Testis (tissue), 3 donors: ENCODE results near the gene LAMA1. TPM values are rescaled to one million over a fixed set of nuclear protein-coding genes. Genes with fewer than 3 reads are reported as not detected.

Source experiments
- DNase-seq: peaks from one replicate; pipeline ENCODE4 v3.0.0-alpha.2; 2019
- H3K27ac ChIP-seq, 2 donors: fragments of 200-600 bp; sonication (generic); one replicate each; pipeline ENCODE4 v1.5.1; 2019
- H3K27me3 ChIP-seq: fragments of 200-600 bp; sonication (generic); one replicate; pipeline ENCODE4 v1.5.1; 2019
- H3K36me3 ChIP-seq: fragments of 200-600 bp; sonication (generic); one replicate; pipeline ENCODE4 v1.5.1; 2017; ENCODE audit warnings: low read depth; ENCODE audit errors: missing control alignments
- H3K4me1 ChIP-seq: fragments of 200-600 bp; sonication (generic); one replicate; pipeline ENCODE4 v1.5.1; 2019
- H3K4me3 ChIP-seq, 2 donors: fragments of 200-600 bp; sonication (generic); one replicate each; pipeline ENCODE4 v1.5.1; 2017 to 2019
- H3K9me3 ChIP-seq: fragments of 200-600 bp; sonication (generic); one replicate; pipeline ENCODE4 v1.5.1; 2017
- CTCF ChIP-seq, 3 experiments: fragments of 450-650 bp in 2 of 3; fragments of 200-600 bp in 1 of 3; sonication (generic) in 1 of 3; IDR thresholded peaks; one replicate each; pipeline ENCODE4 v1.5.1; 2016 to 2019; ENCODE audit warnings: antibody characterized with exemption in 3 of 3, mild to moderate bottlenecking in 2 of 3, moderate library complexity in 1 of 3
- POLR2A ChIP-seq: fragments of 450-650 bp; IDR thresholded peaks from one replicate; pipeline ENCODE4 v1.6.1; 2017; ENCODE audit warnings: antibody characterized with exemption, mild to moderate bottlenecking, moderate library complexity
- WGBS, 2 donors: methylation state at CpG; one replicate each; pipeline ENCODE4 v1.1.5; 2018; 5-methylcytosine and 5-hydroxymethylcytosine counted together
- intact Hi-C: fragments of 100-400 bp; cut with DNase I; formaldehyde crosslinking; loops from one replicate; pipeline ENCODE4 v1.15.1; 2023; ENCODE audit warnings: low total_unique reads
- polyA plus RNA-seq: library from polyadenylated mRNA; stranded (reverse); fragments of 350-450 nt; fragmentation: Illumina TruSeq; extraction: RNeasy Lipid Tissue Mini Kit (QIAGEN cat#74804); gene quantifications from one replicate; pipeline ENCODE4 v1.2.3, GENCODE V29; 2014; ENCODE audit warnings: low read depth, low replicate concordance; ENCODE audit not compliant: insufficient read depth
- total RNA-seq, 2 donors: library from RNA; depleted of rRNA; stranded (reverse); fragments of >200 nt; gene quantifications; one replicate each; pipeline ENCODE4 v1.2.3, GENCODE V29; 2016

The LAMA1 gene
- total and polyA plus RNA-seq, 3 donors from 2014 or later, result 35.7 to 146 (median 141) TPM

- DNase-seq, result no peak
- Histone ChIP-seq H3K36me3 (no peaks in the 10 kb centered on the region), H3K27me3 (no peaks in the 10 kb centered on the region), H3K27ac (no peak overlapping the region), H3K4me3 (no peak overlapping the region), H3K9me3 (no peaks in the 10 kb centered on the region), H3K4me1 (no peaks in the 10 kb centered on the region)
- WGBS, 2 donors, result 42 to 53% methylated on average over 2 of the region's 2 CpGs
- intact Hi-C loops, result no loop called here
- TF ChIP-seq POLR2A, result no peak
- TF ChIP-seq CTCF (IDR thresholded peaks at IDR 0.05), result no peak
Measured at GRCh38 chr18:7102131-7102530, 15.5 kb downstream of the LAMA1 start.

GRCh38 chr18:7096838-7097237, 20.8 kb downstream of the LAMA1 start:
- 61 to 64% methylated on average over 7 of the region's 7 CpGs for WGBS, 2 donors
- intact Hi-C loops, result no loop called here

GRCh38 chr18:7094427-7094826, 23.2 kb downstream of the LAMA1 start:
- Histone ChIP-seq H3K27ac (no peak overlapping the region), H3K36me3 (no peaks in the 10 kb centered on the region), H3K4me3 (no peak overlapping the region), H3K27me3 (no peaks in the 10 kb centered on the region), H3K4me1 (peaks cover 17% of the 10 kb centered on the region), H3K9me3 (no peaks in the 10 kb centered on the region)
- no peak for DNase-seq
- intact Hi-C loops, result no loop called here
- no peak for TF ChIP-seq CTCF (IDR thresholded peaks at IDR 0.05)
- no peak for TF ChIP-seq POLR2A

More at GRCh38 chr18:7096838-7097237, 20.8 kb downstream of the LAMA1 start:
- Histone ChIP-seq H3K9me3 (no peaks in the 10 kb centered on the region), H3K27me3 (no peaks in the 10 kb centered on the region), H3K27ac (no peak overlapping the region), H3K36me3 (no peaks in the 10 kb centered on the region), H3K4me3 (no peak overlapping the region), H3K4me1 (no peaks in the 10 kb centered on the region)
- no peak for DNase-seq
- TF ChIP-seq POLR2A (no peak), CTCF (IDR thresholded peaks at IDR 0.05) (no peak)

- Histone ChIP-seq H3K4me3 (no peak overlapping the region), H3K27me3 (no peaks in the 10 kb centered on the region), H3K27ac (peak overlapping the region; percentile 58 to 77), H3K9me3 (no peaks in the 10 kb centered on the region), H3K4me1 (peaks cover 24% of the 10 kb centered on the region), H3K36me3 (no peaks in the 10 kb centered on the region)
- no peak for DNase-seq
- WGBS, 2 donors, result 20 to 43% methylated on average over 2 of the region's 2 CpGs
- TF ChIP-seq CTCF (IDR thresholded peaks at IDR 0.05) (no peak), POLR2A (no peak)
- intact Hi-C loops, result no loop called here
Measured at GRCh38 chr18:7090771-7091170, 26.8 kb downstream of the LAMA1 start.

- intact Hi-C loops, result no loop called here
- Histone ChIP-seq H3K36me3 (no peaks in the 10 kb centered on the region), H3K9me3 (no peaks in the 10 kb centered on the region), H3K27me3 (no peaks in the 10 kb centered on the region), H3K4me1 (peaks cover 24% of the 10 kb centered on the region), H3K27ac (peak overlapping the region; percentile 58 to 77), H3K4me3 (no peak overlapping the region)
- WGBS, 2 donors, result 56 to 76% methylated on average over 8 of the region's 8 CpGs
- TF ChIP-seq CTCF (IDR thresholded peaks at IDR 0.05) (no peak), POLR2A (no peak)
- DNase-seq, result no peak
Measured at GRCh38 chr18:7089369-7089768, 28.2 kb downstream of the LAMA1 start.
